CD4-positive, alpha-beta T cell treated with Interleukin-10 for 1 hour (primary cell): ENCODE data around the gene ZNF740.
"Not testable (repeated sequence)": the region's sequence is repeated elsewhere in the genome, so short reads cannot be mapped to it uniquely, and the experiment has no call there.

Source experiments
- DNase-seq: peaks from one replicate; pipeline ENCODE4 v3.0.0-alpha.2; 2020

Gene ZNF740

GRCh38 chr12:53174881-53175491, 5.5 kb upstream of the ZNF740 start:
- peak; percentile 23 for DNase-seq

- no peak for DNase-seq
Observed at GRCh38 chr12:53176750-53177149, 3.8 kb upstream of the ZNF740 start.

- DNase-seq = not testable (repeated sequence)
Observed at GRCh38 chr12:53177447-53177846, 3.1 kb upstream of the ZNF740 start.

GRCh38 chr12:53178803-53179202, 1.7 kb upstream of the ZNF740 start:
- DNase-seq = not testable (repeated sequence)

- DNase-seq = no peak
Observed at GRCh38 chr12:53179687-53180219, 769 bp upstream of the ZNF740 start.

- DNase-seq = no peak
Observed at GRCh38 chr12:53180931-53181645, 566 bp downstream of the ZNF740 start.

GRCh38 chr12:53181935-53182334, 1.4 kb downstream of the ZNF740 start:
- no peak for DNase-seq

GRCh38 chr12:53182903-53183302, 2.4 kb downstream of the ZNF740 start:
- no peak for DNase-seq

- DNase-seq = no peak
Observed at GRCh38 chr12:53184828-53185227, 4.3 kb downstream of the ZNF740 start.

- no peak for DNase-seq
Observed at GRCh38 chr12:53185582-53186153, 5.1 kb downstream of the ZNF740 start.

- no peak for DNase-seq
Observed at GRCh38 chr12:53186745-53187144, 6.2 kb downstream of the ZNF740 start.

- no peak for DNase-seq
Observed at GRCh38 chr12:53187145-53187899, 6.8 kb downstream of the ZNF740 start.

- peak; percentile 61 for DNase-seq
Observed at GRCh38 chr12:53190108-53190729, 9.7 kb downstream of the ZNF740 start.

GRCh38 chr12:53191096-53191884, 10.8 kb downstream of the ZNF740 start:
- DNase-seq = no peak

GRCh38 chr12:53191885-53192530, 11.5 kb downstream of the ZNF740 start:
- DNase-seq = no peak

GRCh38 chr12:53192531-53193021, 12.1 kb downstream of the ZNF740 start:
- no peak for DNase-seq

GRCh38 chr12:53193040-53193439, 12.5 kb downstream of the ZNF740 start:
- no peak for DNase-seq

GRCh38 chr12:53193985-53194716, 13.6 kb downstream of the ZNF740 start:
- no peak for DNase-seq

GRCh38 chr12:53194973-53195372, 14.5 kb downstream of the ZNF740 start:
- no peak for DNase-seq
